SJCRH30 (cell line): ENCODE data around the gene IKBKE. TPM values are rescaled to one million over a fixed set of nuclear protein-coding genes. Genes with fewer than 3 reads are reported as not detected.
A peak's percentile ranks its signal among the peaks of the same experiment; 100 is the strongest.

Source experiments
- DNase-seq, 2 experiments: peaks; one replicate each; pipeline ENCODE4 v3.0.0-alpha.2; 2015 to 2020
- H3K27ac ChIP-seq: fragments of 250-450 bp; sonication (Bioruptor Pico); 2 replicates; pipeline ENCODE4 v1.5.1; 2020; ENCODE audit warnings: mild to moderate bottlenecking, moderate library complexity
- H3K27me3 ChIP-seq: fragments of 250-450 bp; sonication (Bioruptor Pico); 2 replicates; pipeline ENCODE4 v1.5.1; 2020; ENCODE audit warnings: mild to moderate bottlenecking, moderate library complexity
- H3K36me3 ChIP-seq: fragments of 250-450 bp; sonication (Bioruptor Pico); 2 replicates; pipeline ENCODE4 v1.5.1; 2020; ENCODE audit warnings: mild to moderate bottlenecking, moderate library complexity
- H3K4me1 ChIP-seq: fragments of 250-450 bp; sonication (Bioruptor Pico); 2 replicates; pipeline ENCODE4 v1.5.1; 2020; ENCODE audit warnings: mild to moderate bottlenecking, moderate library complexity
- H3K4me3 ChIP-seq: fragments of 250-450 bp; sonication (Bioruptor Pico); 2 replicates; pipeline ENCODE4 v1.5.1; 2020; ENCODE audit warnings: mild to moderate bottlenecking, moderate library complexity
- H3K9me3 ChIP-seq: fragments of 250-450 bp; sonication (Bioruptor Pico); replicated peaks from 2 replicates; pipeline ENCODE4 v1.5.1; 2020; ENCODE audit warnings: mild to moderate bottlenecking, moderate library complexity
- total RNA-seq: library from RNA; depleted of rRNA; stranded (reverse); fragments of >200 nt; shearing (Covaris generic); gene quantifications from 2 replicates; pipeline ENCODE4 v1.2.3, GENCODE V29; 2014; rRNA removed

Gene IKBKE
- total RNA-seq, 1 experiment from 2014 or later = 3.1 TPM

GRCh38 chr1:206538086-206538770 lies 68.0 kb downstream of the IKBKE start:
- Histone ChIP-seq H3K9me3 (no peaks in the 10 kb centered on the region), H3K27me3 (no peaks in the 10 kb centered on the region), H3K27ac (peak overlapping the region; percentile 89), H3K4me3 (no peak overlapping the region), H3K36me3 (no peaks in the 10 kb centered on the region), H3K4me1 (peaks cover 75% of the 10 kb centered on the region)
- DNase-seq = peak; percentile 26 to 51

GRCh38 chr1:206538901-206539640 lies 68.8 kb downstream of the IKBKE start:
- H3K4me3 ChIP-seq = no peak overlapping the region
- H3K4me1 ChIP-seq = peaks cover 75% of the 10 kb centered on the region
- H3K27me3 ChIP-seq = no peaks in the 10 kb centered on the region
- peak; percentile 57 to 72 for DNase-seq
- H3K27ac ChIP-seq = peak overlapping the region; percentile 89
- H3K36me3 ChIP-seq = no peaks in the 10 kb centered on the region
- no peaks in the 10 kb centered on the region for H3K9me3 ChIP-seq

- Histone ChIP-seq H3K27ac (peak overlapping the region; percentile 89), H3K4me1 (peaks cover 73% of the 10 kb centered on the region), H3K27me3 (no peaks in the 10 kb centered on the region), H3K9me3 (no peaks in the 10 kb centered on the region), H3K36me3 (no peaks in the 10 kb centered on the region), H3K4me3 (no peak overlapping the region)
- no peak for DNase-seq
Observed at GRCh38 chr1:206540044-206540780, 69.9 kb downstream of the IKBKE start.

GRCh38 chr1:206541236-206541833 lies 71.1 kb downstream of the IKBKE start:
- Histone ChIP-seq H3K27ac (peak overlapping the region; percentile 89), H3K9me3 (no peaks in the 10 kb centered on the region), H3K4me1 (peaks cover 62% of the 10 kb centered on the region), H3K36me3 (no peaks in the 10 kb centered on the region), H3K4me3 (no peak overlapping the region), H3K27me3 (no peaks in the 10 kb centered on the region)
- DNase-seq = peak; percentile 65 to 73

- peak; percentile 79 to 92 for DNase-seq
- no peaks in the 10 kb centered on the region for H3K9me3 ChIP-seq
- H3K4me3 ChIP-seq = no peak overlapping the region
- no peaks in the 10 kb centered on the region for H3K36me3 ChIP-seq
- no peak overlapping the region for H3K27ac ChIP-seq
- no peaks in the 10 kb centered on the region for H3K27me3 ChIP-seq
- peaks cover 30% of the 10 kb centered on the region for H3K4me1 ChIP-seq
Observed at GRCh38 chr1:206544562-206545257, 74.4 kb downstream of the IKBKE start.

- Histone ChIP-seq H3K27ac (no peak overlapping the region), H3K9me3 (no peaks in the 10 kb centered on the region), H3K27me3 (no peaks in the 10 kb centered on the region), H3K36me3 (no peaks in the 10 kb centered on the region), H3K4me1 (peaks cover 23% of the 10 kb centered on the region), H3K4me3 (no peak overlapping the region)
- no peak for DNase-seq
Observed at GRCh38 chr1:206545351-206545750, 75.1 kb downstream of the IKBKE start.

Other genes with a start within 250 kb of the IKBKE start
- gene RASSF5, start 37.1 kb downstream of the IKBKE start, total RNA-seq = 9.5 TPM in 2 replicates
- 36.7 and 39.6 TPM in 2 replicates for gene EIF2D, start 142.0 kb downstream of the IKBKE start, total RNA-seq
- gene DYRK3, start 165.1 kb downstream of the IKBKE start, total RNA-seq = 12.7 and 14.4 TPM in 2 replicates
- 64.4 and 67.6 TPM in 2 replicates for gene MAPKAPK2, start 214.4 kb downstream of the IKBKE start, total RNA-seq